ENCODE results near the gene S100A12. TPM values are rescaled to one million over a fixed set of nuclear protein-coding genes. Genes with fewer than 3 reads are reported as not detected.

The S100A12 gene
- total and polyA plus RNA-seq, 9 of the 15 experiments (the other 6 are each of a cell fraction or from before 2014, with no cell fraction given) = not detected

GRCh38 chr1:153422450-153423068, 47.1 kb upstream of the S100A12 start (continued):
- TF ChIP-seq ZHX1 (conservative IDR thresholded peaks at IDR 0.05; ENCODE audit: low read length) (no peak), ZEB2 (IDR thresholded peaks at IDR 0.05) (no peak), GTF2A2 (tag; IDR thresholded peaks at IDR 0.05) (no peak), TGIF2 (CRISPR knock-in tag; IDR thresholded peaks at IDR 0.05) (no peak), RBBP5 (IDR thresholded peaks at IDR 0.05; ENCODE audit: borderline replicate concordance, insufficient read depth, low read length, poor library complexity, severe bottlenecking) (no peak), ZSCAN32 (CRISPR knock-in tag; IDR thresholded peaks at IDR 0.05) (no peak), MEF2D (tag; conservative IDR thresholded peaks at IDR 0.05; ENCODE audit: low read depth) (no peak), ELF4 (CRISPR knock-in tag; IDR thresholded peaks at IDR 0.05) (no peak), BRD4 (IDR thresholded peaks at IDR 0.05) (no peak), MTA1 (IDR thresholded peaks at IDR 0.05; ENCODE audit: borderline replicate concordance) (no peak), MNT (conservative IDR thresholded peaks at IDR 0.05) (no peak), TEAD4 (IDR thresholded peaks at IDR 0.05; ENCODE audit: low read length) (no peak), TEAD4 (CRISPR knock-in tag; IDR thresholded peaks at IDR 0.05; ENCODE audit: borderline replicate concordance) (no peak), NCOA2 (IDR thresholded peaks at IDR 0.05; ENCODE audit: partially characterized antibody in 2 of 2) (no peak), PRMT5 (CRISPR knock-in tag; IDR thresholded peaks at IDR 0.05) (0 out of 2 replicates have a peak, but pooled peaks have one; percentile 33), CREB1 (IDR thresholded peaks at IDR 0.05) (peak; percentile 73), CREB1 (CRISPR knock-in tag; IDR thresholded peaks at IDR 0.05) (peak; percentile 87), POLR3A (IDR thresholded peaks at IDR 0.05; ENCODE audit: borderline replicate concordance, extremely low read depth, insufficient read depth, insufficient read length) (no peak), ZBTB49 (CRISPR knock-in tag; IDR thresholded peaks at IDR 0.05; ENCODE audit: borderline replicate concordance) (no peak), ZNF133 (CRISPR knock-in tag; IDR thresholded peaks at IDR 0.05) (no peak)
